ENCODE data around the gene COPS8. TPM values are rescaled to one million over a fixed set of nuclear protein-coding genes. Genes with fewer than 3 reads are reported as not detected.

Gene COPS8
- total and polyA plus RNA-seq, 2 of the 8 experiments (the other 6 are each of a cell fraction or from before 2014, with no cell fraction given): 59.3 to 67.5 TPM

DNA sequence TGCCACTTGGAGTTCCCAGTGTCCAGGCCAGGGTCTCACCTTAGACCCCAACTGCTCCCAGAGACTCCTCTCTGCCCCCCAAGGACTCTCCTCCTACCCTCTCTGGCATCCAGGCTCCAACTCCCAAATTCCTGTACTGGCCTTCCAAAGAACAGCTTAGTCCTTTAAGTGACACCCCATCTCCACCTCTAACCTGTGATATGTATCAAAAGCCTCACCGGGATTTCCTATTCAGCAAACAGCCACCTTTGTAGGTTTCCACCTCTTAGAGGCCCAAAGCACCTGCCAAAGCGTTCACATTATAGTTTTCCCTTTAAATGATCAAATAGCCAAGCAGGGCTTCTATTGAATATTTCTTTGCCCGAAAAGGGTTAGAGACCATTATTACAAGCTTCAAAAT, 2.7 kb upstream of the COPS8 start:
- Histone ChIP-seq H2BK5ac (ENCODE audit: low read depth, low read length) (no peak overlapping the region), H3K23ac (ENCODE audit: insufficient read length) (no peak overlapping the region), H4K20me1 (replicated peaks in 1 of 2; ENCODE audit: control insufficient read depth in 1 of 2, insufficient read depth in 2 of 2, low read length in 2 of 2) (no peaks in the 10 kb centered on the region), H3K4ac (replicated peaks; ENCODE audit: insufficient read length, low read depth, low read length) (no peak overlapping the region), H3K56ac (replicated peaks; ENCODE audit: insufficient read length, low read depth, low read length) (no peak overlapping the region), H4K91ac (replicated peaks; ENCODE audit: insufficient read length, low read length) (no peak overlapping the region), H2BK120ac (replicated peaks; ENCODE audit: low read depth, low read length) (no peak overlapping the region), H2BK12ac (ENCODE audit: low read depth, low read length) (no peak overlapping the region), H2AK5ac (ENCODE audit: low read depth, low read length) (no peak overlapping the region), H3K4me2 (ENCODE audit: insufficient read depth in 1 of 2, low read depth in 2 of 2, low read length in 2 of 2) (no peak overlapping the region), H2BK20ac (ENCODE audit: low read length) (no peak overlapping the region), H3K9ac (replicated peaks in 1 of 4; ENCODE audit: extremely low read depth in 1 of 4, low read depth in 3 of 4, low read length in 3 of 4) (no peak overlapping the region), H3K9me3 (ENCODE audit: insufficient read depth in 2 of 2, low read depth in 1 of 2, low read length in 1 of 2) (no peaks in the 10 kb centered on the region), H3K27ac (ENCODE audit: low read depth, low read length) (no peak overlapping the region), H3K79me2 (ENCODE audit: control insufficient read depth in 1 of 2, insufficient read depth in 2 of 2, low read length in 2 of 2) (peaks cover 0 to 23% of the 10 kb centered on the region in 2 experiments; a peak in 3 of 4 replicates), H2AFZ (ENCODE audit: low read length) (no peak overlapping the region), H3K27me3 (replicated peaks in 1 of 4; ENCODE audit: control insufficient read depth in 3 of 4, extremely low read depth in 1 of 4, insufficient read depth in 3 of 4, low read length in 3 of 4) (no peaks in the 10 kb centered on the region), H4K5ac (ENCODE audit: insufficient read length, low read depth, low read length) (no peak overlapping the region), H3K36me3 (ENCODE audit: control insufficient read depth in 2 of 4, insufficient read depth in 4 of 4, low read length in 3 of 4) (no peaks in the 10 kb centered on the region; a peak in 1 of 8 replicates), H3K14ac (ENCODE audit: insufficient read length) (no peak overlapping the region), H3K23me2 (ENCODE audit: low read depth, low read length) (peaks cover 7% of the 10 kb centered on the region; the same call in 1 of the 2 replicates), H4K8ac (ENCODE audit: extremely low read depth, insufficient read depth, low read length) (no peak overlapping the region), H3K4me3 (ENCODE audit: extremely low read depth in 1 of 4, insufficient read depth in 2 of 4, low read depth in 3 of 4, low read length in 4 of 4) (no peak overlapping the region), H3K79me1 (ENCODE audit: low read depth, low read length) (no peaks in the 10 kb centered on the region; the same call in 1 of the 2 replicates), H3K4me1 (replicated peaks in 1 of 4; ENCODE audit: control insufficient read depth in 3 of 4, insufficient read depth in 4 of 4, low read length in 3 of 4) (no peaks in the 10 kb centered on the region), H2BK15ac (ENCODE audit: low read length) (no peak overlapping the region), H3K18ac (ENCODE audit: extremely low read depth, low read length) (no peak overlapping the region)
- ChIA-PET POLR2A (ENCODE audit: partially characterized antibody) (no interaction called here), CTCF (ENCODE audit: partially characterized antibody) (no interaction called here)
- no peak for TF ChIP-seq RBBP5 (IDR thresholded peaks at IDR 0.05; ENCODE audit: borderline replicate concordance, low read depth, low read length)
- no peak for TF ChIP-seq SUZ12 (IDR thresholded peaks at IDR 0.05; ENCODE audit: low read length)
- DNase-seq (ENCODE audit: low read depth in 1 of 2, low spot score in 2 of 2) (no peak), FAIRE-seq (no peak)
- 95% methylated on average over 3 of the region's 3 CpGs; no CpG with 5 or more reads in 1 of the 2 experiments for WGBS, 2 experiments (ENCODE audit: extremely low coverage in 1 of 2, insufficient coverage in 1 of 2, insufficient read length in 1 of 2, insufficient replicate concordance in 2 of 2, low coverage in 1 of 2, low lambda C conversion rate in 2 of 2, missing lambda C conversion rate in 1 of 2)

Measured in H1 (cell line).